HFFc6 (cell line): ENCODE data around the gene KRT3. TPM values are rescaled to one million over a fixed set of nuclear protein-coding genes. Genes with fewer than 3 reads are reported as not detected.

Experiments used
- DNase-seq: peaks from one replicate; pipeline ENCODE4 v3.0.0-alpha.2; 2018
- H3K27ac Mint-ChIP-seq: 2 replicates; pipeline ENCODE4 v1.8.0; 2020; ENCODE audit warnings: mild to moderate bottlenecking, mixed read lengths
- H3K27me3 Mint-ChIP-seq: 2 replicates; pipeline ENCODE4 v1.8.0; 2021; ENCODE audit warnings: mild to moderate bottlenecking, moderate library complexity, mixed read lengths; ENCODE audit not compliant: insufficient read depth
- H3K36me3 Mint-ChIP-seq: 2 replicates; pipeline ENCODE4 v1.8.0; 2021; ENCODE audit warnings: low read depth, mixed read lengths
- H3K4me1 Mint-ChIP-seq: 2 replicates; pipeline ENCODE4 v1.8.0; 2020; ENCODE audit warnings: low read depth, mixed read lengths
- H3K4me3 Mint-ChIP-seq: 2 replicates; pipeline ENCODE4 v1.8.0; 2020; ENCODE audit warnings: mild to moderate bottlenecking, moderate library complexity, mixed read lengths
- H3K9me3 Mint-ChIP-seq: 2 replicates; pipeline ENCODE4 v1.8.0; 2020; ENCODE audit warnings: mild to moderate bottlenecking, mixed read lengths
- total RNA-seq, 6 experiments: library from RNA; stranded (reverse); fragmentation: NEBNext Ultra II Directional; extraction: Animal tissue kit (Norgen Biotek cat#: 25700); gene quantifications; 2 replicates in 1 of 6; 3 replicates in 5 of 6; pipeline ENCODE4 v1.2.3, GENCODE V29; 2021
- TF ChIP-seq, protein P1 (sequence below): fragments of 200-600 bp; sonication (generic); IDR thresholded peaks from 2 replicates; pipeline ENCODE4 v1.5.0; 2021; ENCODE audit warnings: antibody characterized with exemption, mild to moderate bottlenecking

The KRT3 gene
- total RNA-seq, 6 experiments from 2014 or later = not detected

DNA sequence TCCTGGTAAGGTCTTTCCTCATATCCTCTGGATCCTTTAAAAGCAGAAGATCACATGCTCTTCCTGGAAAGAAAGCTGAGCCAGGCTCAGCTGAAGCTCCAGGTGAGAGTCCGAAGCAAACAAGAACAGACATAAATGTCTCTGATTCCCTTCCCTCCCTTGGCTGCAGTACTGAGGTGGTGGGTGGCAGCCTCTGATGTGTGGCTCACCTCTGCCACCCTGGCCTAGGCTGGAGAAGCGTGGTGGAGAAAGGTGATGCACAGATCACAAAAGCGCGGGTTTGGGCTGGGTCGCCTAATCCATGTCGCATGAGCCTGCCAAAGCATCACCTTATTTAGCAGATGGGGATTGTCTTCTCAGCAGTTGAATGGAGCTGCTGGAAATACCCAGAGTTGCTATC lies 16.0 kb downstream of the KRT3 start:
- no peak for DNase-seq
- TF ChIP-seq, protein P1, sequence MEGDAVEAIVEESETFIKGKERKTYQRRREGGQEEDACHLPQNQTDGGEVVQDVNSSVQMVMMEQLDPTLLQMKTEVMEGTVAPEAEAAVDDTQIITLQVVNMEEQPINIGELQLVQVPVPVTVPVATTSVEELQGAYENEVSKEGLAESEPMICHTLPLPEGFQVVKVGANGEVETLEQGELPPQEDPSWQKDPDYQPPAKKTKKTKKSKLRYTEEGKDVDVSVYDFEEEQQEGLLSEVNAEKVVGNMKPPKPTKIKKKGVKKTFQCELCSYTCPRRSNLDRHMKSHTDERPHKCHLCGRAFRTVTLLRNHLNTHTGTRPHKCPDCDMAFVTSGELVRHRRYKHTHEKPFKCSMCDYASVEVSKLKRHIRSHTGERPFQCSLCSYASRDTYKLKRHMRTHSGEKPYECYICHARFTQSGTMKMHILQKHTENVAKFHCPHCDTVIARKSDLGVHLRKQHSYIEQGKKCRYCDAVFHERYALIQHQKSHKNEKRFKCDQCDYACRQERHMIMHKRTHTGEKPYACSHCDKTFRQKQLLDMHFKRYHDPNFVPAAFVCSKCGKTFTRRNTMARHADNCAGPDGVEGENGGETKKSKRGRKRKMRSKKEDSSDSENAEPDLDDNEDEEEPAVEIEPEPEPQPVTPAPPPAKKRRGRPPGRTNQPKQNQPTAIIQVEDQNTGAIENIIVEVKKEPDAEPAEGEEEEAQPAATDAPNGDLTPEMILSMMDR = no peak
- Mint-ChIP-seq H3K4me3 (no peak overlapping the region), H3K4me1 (no peaks in the 10 kb centered on the region), H3K9me3 (no peaks in the 10 kb centered on the region), H3K27ac (no peak overlapping the region), H3K27me3 (peaks cover 52% of the 10 kb centered on the region), H3K36me3 (no peaks in the 10 kb centered on the region)

DNA sequence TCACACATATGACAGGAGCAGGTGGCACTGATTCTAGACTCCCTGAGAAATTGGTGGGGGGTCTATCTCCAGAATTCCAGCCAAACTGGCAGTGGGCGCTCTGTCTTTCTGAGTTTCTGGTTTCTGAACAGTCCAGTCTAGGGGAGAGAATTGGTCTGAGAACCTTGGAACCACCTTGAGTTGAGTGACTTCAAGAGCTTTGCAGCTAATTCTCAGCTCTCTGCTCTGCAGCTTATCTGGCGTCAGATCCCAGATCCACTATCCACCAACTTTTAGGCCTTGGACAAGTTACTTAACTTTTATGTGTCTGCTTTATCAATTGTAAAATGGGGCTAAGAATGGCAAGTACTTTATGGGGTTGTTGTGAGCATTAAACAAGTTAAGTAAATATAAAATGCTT lies 17.1 kb downstream of the KRT3 start:
- no peak overlapping the region for H3K4me3 Mint-ChIP-seq
- H3K27ac Mint-ChIP-seq = no peak overlapping the region
- H3K27me3 Mint-ChIP-seq = peaks cover 42% of the 10 kb centered on the region
- no peaks in the 10 kb centered on the region for H3K36me3 Mint-ChIP-seq
- DNase-seq = no peak
- no peaks in the 10 kb centered on the region for H3K9me3 Mint-ChIP-seq
- H3K4me1 Mint-ChIP-seq = no peaks in the 10 kb centered on the region
- TF ChIP-seq, protein P1 = no peak

DNA sequence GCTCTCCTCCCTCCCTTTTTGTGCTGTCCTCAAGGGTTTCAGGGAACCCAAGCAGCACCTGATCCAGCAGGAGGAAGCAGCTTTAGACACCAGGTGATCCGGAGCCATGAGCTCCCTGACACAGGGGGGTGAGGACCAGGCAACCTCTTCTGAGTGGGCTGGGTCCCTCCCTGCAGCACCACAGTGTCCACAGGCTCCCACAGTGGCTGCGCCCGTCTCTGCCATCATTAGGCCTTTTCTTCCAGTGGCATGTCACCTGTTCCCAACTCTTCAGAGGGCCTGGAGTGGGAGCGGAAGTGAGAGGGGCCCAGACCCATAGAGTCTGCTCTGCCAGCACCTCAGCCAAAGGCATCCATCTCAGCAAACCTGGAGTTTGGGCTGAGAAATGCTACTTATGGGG lies 18.4 kb downstream of the KRT3 start:
- Mint-ChIP-seq H3K4me3 (no peak overlapping the region), H3K27me3 (peaks cover 49% of the 10 kb centered on the region), H3K4me1 (no peaks in the 10 kb centered on the region), H3K27ac (no peak overlapping the region), H3K36me3 (no peaks in the 10 kb centered on the region), H3K9me3 (no peaks in the 10 kb centered on the region)
- TF ChIP-seq, protein P1 = no peak
- DNase-seq = no peak

DNA sequence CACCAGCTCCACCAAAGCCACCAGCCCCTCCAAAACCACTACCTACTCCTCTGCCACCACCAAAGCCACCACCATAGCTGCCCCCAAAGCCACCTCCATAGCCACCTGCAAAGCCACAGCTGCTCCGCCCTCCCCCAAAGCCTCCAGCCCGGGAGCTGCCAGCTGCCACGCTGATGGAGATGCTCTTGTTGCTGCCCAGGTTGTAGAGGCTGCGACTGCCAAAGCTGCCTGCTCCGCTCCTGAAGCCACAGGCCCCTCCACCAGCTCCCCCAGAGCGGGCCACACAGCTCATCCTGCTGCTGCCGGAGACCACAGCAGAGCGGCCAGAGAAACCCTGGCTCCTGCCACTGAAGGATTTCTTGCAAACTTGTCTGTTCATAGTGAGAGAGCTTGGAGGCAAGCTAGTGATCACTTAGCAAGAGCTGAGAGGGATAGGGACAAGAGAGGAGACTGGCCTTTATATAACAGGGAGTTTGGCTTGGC lies 19.0 kb downstream of the KRT3 start, which contains the start of gene KRT76:
TSS of gene KRT76 (minus strand) at position 433 of the 483 bp plus-strand sequence. CDS start at position 379, 54 bp downstream.
- Mint-ChIP-seq H3K4me1 (no peaks in the 10 kb centered on the region), H3K9me3 (no peaks in the 10 kb centered on the region), H3K27me3 (peaks cover 53% of the 10 kb centered on the region), H3K36me3 (no peaks in the 10 kb centered on the region), H3K27ac (no peak within 1 kb of the TSS), H3K4me3 (no peak within 1 kb of the TSS)
- DNase-seq = no peak
- TF ChIP-seq, protein P1 = no peak

DNA sequence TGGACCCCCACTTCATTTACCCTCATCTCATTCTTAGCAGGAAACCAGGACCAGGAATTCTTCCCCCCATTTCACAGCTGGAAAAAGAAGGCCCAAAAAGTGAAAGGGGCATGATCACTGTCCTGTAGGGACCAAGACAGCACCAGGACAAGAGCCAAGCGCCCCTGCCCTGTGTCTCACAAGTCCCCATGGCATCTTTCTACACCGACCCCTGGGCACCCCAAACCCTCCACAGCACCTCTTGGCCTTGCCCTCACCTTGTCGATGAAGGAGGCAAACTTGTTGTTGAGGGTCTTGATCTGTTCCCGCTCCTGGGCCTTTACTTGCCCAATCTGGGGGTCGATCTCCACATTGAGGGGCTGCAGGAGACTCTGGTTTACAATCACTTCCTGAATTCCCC lies 19.5 kb downstream of the KRT3 start:
- Mint-ChIP-seq H3K4me1 (no peaks in the 10 kb centered on the region), H3K36me3 (no peaks in the 10 kb centered on the region), H3K27me3 (peaks cover 53% of the 10 kb centered on the region), H3K9me3 (no peaks in the 10 kb centered on the region), H3K4me3 (no peak overlapping the region), H3K27ac (no peak overlapping the region)
- TF ChIP-seq, protein P1 = no peak
- DNase-seq = no peak
